Kidney (tissue), 14 donors: ENCODE measurements around the gene DOK3. TPM values are rescaled to one million over a fixed set of nuclear protein-coding genes. Genes with fewer than 3 reads are reported as not detected.
A peak's percentile ranks its signal among the peaks of the same experiment; 100 is the strongest.

Source experiments
- DNase-seq, 5 donors: peaks; one replicate each; pipeline ENCODE4 v3.0.0-alpha.2; 2013 to 2020
- FAIRE-seq: peaks from 2 replicates; lab custom pipeline; 2012; peaks lifted over from hg19 to GRCh38; lab: Jason Lieb, UNC
- H3K27ac ChIP-seq, 2 donors: one replicate each; pipeline ENCODE4 v1.7.0; 2013; ENCODE audit warnings: low read depth in 2 of 2, low read length in 2 of 2, inconsistent platforms in 1 of 2
- H3K27me3 ChIP-seq: one replicate; pipeline ENCODE4 v1.7.1; 2013; ENCODE audit warnings: low read length, inconsistent platforms; ENCODE audit not compliant: control insufficient read depth, insufficient read depth
- H3K36me3 ChIP-seq, 3 donors: one replicate each; pipeline versions ENCODE4 v1.7.0 to v1.7.1; 2013; ENCODE audit warnings: low read length in 3 of 3, control low read depth in 1 of 3, inconsistent platforms in 1 of 3; ENCODE audit not compliant: insufficient read depth in 3 of 3, control insufficient read depth in 2 of 3
- H3K4me1 ChIP-seq, 3 donors: one replicate each; pipeline versions ENCODE4 v1.7.0 to v1.7.1; 2013; ENCODE audit warnings: low read length in 3 of 3, inconsistent platforms in 1 of 3, low read depth in 1 of 3; ENCODE audit not compliant: control insufficient read depth in 2 of 3, insufficient read depth in 2 of 3
- H3K4me3 ChIP-seq, 3 donors: one replicate each; pipeline versions ENCODE4 v1.7.0 to v1.8.1; 2013; ENCODE audit warnings: low read length in 3 of 3, control low read depth in 1 of 3, inconsistent platforms in 1 of 3
- H3K9ac ChIP-seq, 3 donors: one replicate each; pipeline versions ENCODE4 v1.7.0 to v1.7.1; 2013; ENCODE audit warnings: low read length in 3 of 3, control low read depth in 1 of 3, inconsistent platforms in 1 of 3
- H3K9me3 ChIP-seq, 3 donors: one replicate each; pipeline versions ENCODE4 v1.7.0 to v1.7.1; 2013; ENCODE audit warnings: low read length in 3 of 3, control low read depth in 1 of 3, inconsistent platforms in 1 of 3; ENCODE audit not compliant: control insufficient read depth in 2 of 3, insufficient read depth in 1 of 3
- intact Hi-C: fragments of 100-400 bp; cut with DNase I; formaldehyde crosslinking; loops from one replicate; pipeline ENCODE4 v1.11.1; 2022
- polyA plus RNA-seq: library from polyadenylated mRNA; stranded (reverse); fragments of 350-450 nt; fragmentation: Illumina TruSeq; extraction: RNeasy Lipid Tissue Mini Kit (QIAGEN cat#74804); gene quantifications from one replicate; pipeline ENCODE4 v1.2.3, GENCODE V29; 2014; ENCODE audit warnings: low read depth, low replicate concordance; ENCODE audit not compliant: insufficient read depth
- total RNA-seq: library from RNA; stranded (reverse); fragmentation: NEBNext Ultra II Directional; extraction: Animal tissue kit (Norgen Biotek cat#: 25700); gene quantifications from one replicate; pipeline ENCODE4 v1.2.1, GENCODE V29; 2021
- TF ChIP-seq, protein P1 (sequence below): IDR thresholded peaks from 3 replicates; pipeline ENCODE4 v1.5.1; 2012; ENCODE audit warnings: mild to moderate bottlenecking, moderate library complexity, borderline replicate concordance; ENCODE audit not compliant: insufficient read depth; ENCODE audit errors: extremely low read depth
- donor health status: control.
- donor health status: control.
- donor health status: control.
- donor health status: control.
- donor health status: control.
- donor health status: DM: yes; HTN: yes; CAD: no.
- donor health status: Normal renal cell carcinoma (clear cell type).

DOK3 gene
- total and polyA plus RNA-seq, 2 donors from 2014 or later: 1.9 to 18.6 TPM

- TF ChIP-seq, protein P1, sequence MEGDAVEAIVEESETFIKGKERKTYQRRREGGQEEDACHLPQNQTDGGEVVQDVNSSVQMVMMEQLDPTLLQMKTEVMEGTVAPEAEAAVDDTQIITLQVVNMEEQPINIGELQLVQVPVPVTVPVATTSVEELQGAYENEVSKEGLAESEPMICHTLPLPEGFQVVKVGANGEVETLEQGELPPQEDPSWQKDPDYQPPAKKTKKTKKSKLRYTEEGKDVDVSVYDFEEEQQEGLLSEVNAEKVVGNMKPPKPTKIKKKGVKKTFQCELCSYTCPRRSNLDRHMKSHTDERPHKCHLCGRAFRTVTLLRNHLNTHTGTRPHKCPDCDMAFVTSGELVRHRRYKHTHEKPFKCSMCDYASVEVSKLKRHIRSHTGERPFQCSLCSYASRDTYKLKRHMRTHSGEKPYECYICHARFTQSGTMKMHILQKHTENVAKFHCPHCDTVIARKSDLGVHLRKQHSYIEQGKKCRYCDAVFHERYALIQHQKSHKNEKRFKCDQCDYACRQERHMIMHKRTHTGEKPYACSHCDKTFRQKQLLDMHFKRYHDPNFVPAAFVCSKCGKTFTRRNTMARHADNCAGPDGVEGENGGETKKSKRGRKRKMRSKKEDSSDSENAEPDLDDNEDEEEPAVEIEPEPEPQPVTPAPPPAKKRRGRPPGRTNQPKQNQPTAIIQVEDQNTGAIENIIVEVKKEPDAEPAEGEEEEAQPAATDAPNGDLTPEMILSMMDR: no peak
- DNase-seq (no peak), FAIRE-seq (no peak)
- intact Hi-C loops: no loop called here
- Histone ChIP-seq H3K27ac (no peak overlapping the region), H3K27me3 (no peaks in the 10 kb centered on the region), H3K4me1 (peaks cover 0 to 16% (median 7%) of the 10 kb centered on the region in 3 donors), H3K9me3 (no peaks in the 10 kb centered on the region), H3K4me3 (no peak overlapping the region), H3K9ac (no peak overlapping the region), H3K36me3 (peaks cover 2 to 8% (median 2%) of the 10 kb centered on the region in 3 donors)
Measured at GRCh38 chr5:177548495-177548894, 38.9 kb upstream of the DOK3 start.

GRCh38 chr5:177547736-177548135, 38.1 kb upstream of the DOK3 start:
- H3K9me3 ChIP-seq: no peaks in the 10 kb centered on the region
- H3K36me3 ChIP-seq: peaks cover 2 to 7% (median 2%) of the 10 kb centered on the region in 3 donors
- H3K4me3 ChIP-seq: no peak overlapping the region
- intact Hi-C loops: no loop called here
- TF ChIP-seq, protein P1: no peak
- no peak overlapping the region for H3K9ac ChIP-seq
- DNase-seq (no peak), FAIRE-seq (no peak)
- no peaks in the 10 kb centered on the region for H3K27me3 ChIP-seq
- no peak overlapping the region for H3K27ac ChIP-seq
- peaks cover 0 to 9% (median 5%) of the 10 kb centered on the region in 3 donors for H3K4me1 ChIP-seq

GRCh38 chr5:177546258-177546741, 36.7 kb upstream of the DOK3 start:
- FAIRE-seq: no peak
- H3K27ac ChIP-seq: peak overlapping the region in 1 of 2 donors; percentile 65
- H3K9ac ChIP-seq: no peak overlapping the region
- intact Hi-C loops: no loop called here
- peaks cover 2 to 3% (median 2%) of the 10 kb centered on the region in 3 donors for H3K36me3 ChIP-seq
- peaks cover 0 to 7% (median 0%) of the 10 kb centered on the region in 3 donors for H3K4me1 ChIP-seq
- H3K9me3 ChIP-seq: no peaks in the 10 kb centered on the region
- no peaks in the 10 kb centered on the region for H3K27me3 ChIP-seq
- H3K4me3 ChIP-seq: no peak overlapping the region
- TF ChIP-seq, protein P1: no peak
- DNase-seq: peak in 1 of 5 donors; percentile 40
